DMS53 (cell line): ENCODE data around the gene PTGES3.
"Not testable (repeated sequence)": the region's sequence is repeated elsewhere in the genome, so short reads cannot be mapped to it uniquely, and the experiment has no call there.

Experiments
- DNase-seq: peaks from one replicate; lab custom pipeline; 2025; lab: John Stamatoyannopoulos, UW

The PTGES3 gene

DNA sequence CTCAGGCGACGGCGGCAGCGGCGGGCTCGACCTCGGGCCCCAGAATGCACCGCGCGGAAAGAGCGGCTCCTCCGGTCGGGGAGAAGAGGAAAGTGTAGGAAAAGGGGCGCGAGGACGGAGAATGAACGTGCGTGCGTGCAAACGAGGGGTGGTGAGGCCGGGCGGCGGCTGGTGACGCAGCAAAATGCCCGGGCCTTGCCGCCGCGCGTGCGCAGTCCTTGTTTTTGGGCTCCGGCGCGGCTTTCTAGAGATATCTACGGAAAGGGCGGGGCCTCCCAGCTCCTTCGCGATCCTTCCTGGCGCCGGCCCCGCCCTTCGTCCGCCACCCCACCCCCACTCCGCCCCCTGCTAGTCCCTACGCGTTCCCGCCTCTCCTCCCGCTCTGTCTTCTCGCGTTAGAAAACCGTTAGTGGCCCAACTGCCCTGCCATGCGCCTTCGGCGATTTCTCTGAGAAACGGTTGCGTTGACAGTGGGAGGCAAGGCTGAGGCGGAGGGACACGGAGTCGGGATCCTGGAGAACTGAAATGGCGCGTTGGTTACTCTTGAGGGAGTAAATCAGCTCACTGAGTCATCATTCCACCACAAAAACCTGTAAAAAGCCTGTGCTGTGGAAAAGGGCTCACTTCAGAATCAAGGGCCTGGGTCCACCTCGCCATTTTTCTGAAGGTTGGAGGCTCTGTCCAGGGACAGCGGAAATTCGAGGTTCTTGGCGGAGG lies at the start of gene PTGES3:
TSS of gene PTGES3 (minus strand) at position 156 of the 717 bp plus-strand sequence. CDS start 285 bp downstream, outside the sequence.
- DNase-seq: peak; percentile 99

- no peak for DNase-seq
These were observed 40.2 kb upstream of the PTGES3 start for GRCh38 chr12:56728139-56728861.

DNA sequence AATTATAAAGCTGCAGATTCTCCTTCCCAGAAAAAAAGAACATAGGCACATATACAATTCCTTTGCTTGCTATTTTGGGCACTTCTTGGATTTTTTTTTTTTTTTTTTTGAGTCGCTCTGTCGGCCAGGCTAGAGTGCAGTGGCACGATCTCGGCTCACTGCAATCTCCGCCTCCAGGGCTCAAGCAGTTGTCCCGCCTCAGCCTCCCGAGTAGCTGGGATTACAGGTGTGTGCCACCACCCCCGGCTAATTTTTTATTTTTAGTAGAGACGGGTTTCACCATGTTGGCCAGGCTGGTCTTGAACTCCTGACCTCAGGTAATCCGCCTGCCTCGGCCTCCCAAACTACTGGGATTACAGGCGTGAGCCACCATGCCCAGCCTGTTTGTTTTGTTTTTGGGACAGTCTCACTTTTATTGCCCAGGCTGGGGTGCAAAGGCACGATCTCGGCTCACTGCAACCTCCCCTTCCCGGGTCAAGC lies 38.2 kb upstream of the PTGES3 start:
- not testable (repeated sequence) for DNase-seq

- peak; percentile 54 for DNase-seq
These were observed 37.6 kb upstream of the PTGES3 start for GRCh38 chr12:56725723-56726102.

GRCh38 chr12:56724972-56725722 lies 37.1 kb upstream of the PTGES3 start, which contains the start of gene NACA:
NACA (minus strand) TSS chr12:56725299; CDS start chr12:56724521, 778 bp downstream.
- DNase-seq: peak; percentile 99

DNA sequence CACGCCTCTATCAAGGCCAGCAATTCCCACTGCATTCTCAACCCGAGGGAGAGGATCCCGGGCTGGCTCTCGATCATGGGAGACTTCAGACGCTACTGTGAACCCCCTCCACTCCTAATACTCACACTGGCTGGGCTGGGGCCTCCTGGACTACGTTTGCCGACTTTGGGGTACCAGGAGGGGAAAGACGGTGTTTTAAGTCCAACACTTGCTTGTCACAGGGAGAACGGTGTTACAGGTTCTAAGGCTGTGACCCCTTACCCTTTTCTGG lies 36.6 kb upstream of the PTGES3 start:
- DNase-seq: peak; percentile 56

DNA sequence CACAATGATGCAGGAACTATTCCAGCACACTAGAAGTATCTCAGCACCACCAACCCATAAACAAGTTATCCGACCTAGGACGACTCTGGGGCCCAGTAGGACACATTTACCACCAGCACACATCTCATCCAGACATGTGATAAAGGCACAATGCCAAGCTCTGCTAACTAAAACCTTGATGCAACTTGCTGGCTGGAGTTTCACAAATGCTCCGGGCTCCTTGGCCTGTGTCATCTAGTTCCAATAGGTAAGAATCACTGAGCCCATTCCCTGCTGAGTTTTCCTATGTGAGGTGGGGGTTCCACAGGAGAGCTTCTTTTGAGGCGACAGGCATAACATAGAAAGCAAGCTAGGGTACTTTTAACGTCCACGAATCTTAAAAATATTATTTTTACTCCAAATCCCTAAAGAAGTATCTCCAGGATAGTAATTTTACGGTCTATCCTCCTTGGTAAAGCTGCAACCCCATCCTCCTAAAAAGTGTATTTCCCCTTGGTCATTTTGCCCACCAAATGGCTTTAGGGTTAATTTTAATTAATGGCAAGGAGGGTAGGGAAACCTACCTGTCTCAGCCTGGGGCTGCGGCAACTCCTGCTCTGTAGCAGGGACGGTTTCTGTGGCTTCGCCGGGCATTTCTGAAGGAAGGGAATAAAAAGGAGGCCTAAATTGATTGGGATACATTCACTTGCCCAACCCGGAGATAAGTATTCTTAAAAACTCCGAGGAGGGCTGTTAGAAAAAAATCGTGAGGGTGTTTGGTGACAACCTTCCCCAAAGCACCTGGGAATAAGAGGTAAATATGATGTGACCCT lies 36.0 kb upstream of the PTGES3 start:
- peak; percentile 38 for DNase-seq

- DNase-seq: no peak
These were observed 35.3 kb upstream of the PTGES3 start for GRCh38 chr12:56723352-56723751.

DNA sequence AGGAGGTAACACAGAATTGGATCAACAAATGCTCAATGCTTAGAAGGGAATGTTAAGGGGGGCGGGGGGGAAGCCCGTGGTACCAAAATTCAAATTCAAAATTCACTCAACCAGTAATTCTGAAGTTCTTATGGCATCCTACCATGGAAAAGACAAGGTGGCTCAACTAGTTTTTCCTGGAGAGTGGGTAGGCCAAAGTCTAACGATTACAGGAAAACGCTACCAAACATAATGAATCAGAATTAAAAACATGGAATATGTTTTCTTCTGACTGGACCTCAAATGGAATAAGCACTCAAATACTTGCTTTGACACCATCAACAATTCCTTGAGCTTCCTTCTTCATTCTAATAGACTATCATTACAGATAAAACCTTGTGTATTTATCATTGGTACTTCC lies 34.7 kb upstream of the PTGES3 start:
- peak; percentile 39 for DNase-seq

DNA sequence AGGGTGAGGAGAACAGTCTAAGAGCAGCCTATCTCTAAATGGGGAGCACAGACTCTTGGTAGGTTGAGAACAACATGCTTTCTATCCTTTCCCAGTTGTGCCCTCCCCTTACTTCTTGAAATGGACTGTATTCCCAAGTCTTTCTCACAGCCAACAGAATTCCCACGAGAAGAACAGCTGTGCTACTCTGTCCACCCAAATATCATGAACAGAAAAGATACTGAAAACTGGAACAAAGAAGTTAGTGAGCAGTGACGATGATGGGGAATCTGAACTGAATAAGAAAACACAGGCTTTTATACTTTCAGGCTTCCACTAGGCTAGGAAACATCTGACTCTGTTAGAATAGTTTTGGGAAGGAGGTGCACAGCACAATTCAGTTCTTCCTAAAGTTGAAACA lies 33.6 kb upstream of the PTGES3 start:
- DNase-seq: no peak

DNA sequence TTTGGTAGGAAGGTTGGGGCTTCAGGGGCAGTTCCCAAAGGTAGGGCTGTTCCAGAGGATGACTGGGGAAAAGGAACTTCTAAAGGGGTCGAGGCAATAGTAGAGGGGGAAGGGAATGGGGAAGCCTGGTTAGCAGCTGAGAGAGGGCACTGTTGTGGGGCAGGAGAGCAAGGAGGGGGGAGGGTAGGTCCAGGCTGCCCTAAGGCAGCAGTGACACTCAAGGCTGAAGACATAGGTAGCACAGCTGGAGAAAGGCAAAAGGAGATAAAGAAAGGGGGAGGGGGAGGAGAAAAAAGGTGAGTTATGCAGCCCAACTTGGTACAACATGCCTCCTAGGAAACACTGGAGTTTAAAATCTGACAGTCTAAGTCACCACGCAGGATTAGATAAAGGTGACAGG lies 33.1 kb upstream of the PTGES3 start:
- DNase-seq: no peak

- no peak for DNase-seq
These were observed 32.7 kb upstream of the PTGES3 start for GRCh38 chr12:56720731-56721151.

DNA sequence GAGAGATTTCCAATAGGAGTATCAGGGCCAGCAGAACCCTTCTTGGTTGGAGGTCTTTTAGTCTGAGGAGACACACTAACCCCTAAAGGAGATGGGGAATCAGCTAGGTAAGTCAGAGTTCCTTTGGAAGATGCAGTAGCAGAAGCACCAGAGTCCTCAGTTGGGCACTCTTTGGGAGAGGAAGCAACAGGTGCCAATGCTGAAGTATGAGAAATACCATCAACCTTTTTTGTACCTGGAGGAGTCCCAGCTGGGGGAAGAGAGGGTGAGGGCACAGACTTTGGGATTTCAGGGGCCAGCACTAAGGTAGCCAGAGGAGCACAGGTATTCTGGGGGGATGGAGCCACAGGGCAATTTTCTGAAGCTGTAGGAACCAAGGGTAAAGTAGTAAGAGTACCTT lies 31.0 kb upstream of the PTGES3 start:
- no peak for DNase-seq

DNA sequence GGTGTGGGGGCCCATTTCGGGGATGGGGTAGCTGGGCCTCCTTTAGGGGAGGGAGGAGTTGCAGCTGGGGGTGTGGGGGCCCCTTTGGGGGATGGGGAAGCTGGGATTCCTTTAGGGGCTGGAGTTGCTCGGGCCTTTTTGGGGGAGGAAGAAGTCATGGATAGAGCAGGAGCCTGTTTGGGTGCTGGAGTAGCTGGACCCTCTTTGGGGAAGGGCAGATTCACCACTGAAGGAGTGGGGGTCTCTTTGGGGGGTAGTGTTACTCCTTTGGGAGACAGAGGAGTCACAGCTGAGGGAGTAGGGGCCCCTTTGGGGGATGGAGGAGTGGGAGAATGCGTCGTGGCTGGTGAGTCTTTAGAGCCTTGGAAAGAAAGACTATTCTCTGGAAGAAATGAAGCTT lies 30.6 kb upstream of the PTGES3 start:
- no peak for DNase-seq

- DNase-seq: no peak
These were observed 30.1 kb upstream of the PTGES3 start for GRCh38 chr12:56718149-56718548.

GRCh38 chr12:56716933-56717880 lies 29.1 kb upstream of the PTGES3 start:
- DNase-seq: no peak

DNA sequence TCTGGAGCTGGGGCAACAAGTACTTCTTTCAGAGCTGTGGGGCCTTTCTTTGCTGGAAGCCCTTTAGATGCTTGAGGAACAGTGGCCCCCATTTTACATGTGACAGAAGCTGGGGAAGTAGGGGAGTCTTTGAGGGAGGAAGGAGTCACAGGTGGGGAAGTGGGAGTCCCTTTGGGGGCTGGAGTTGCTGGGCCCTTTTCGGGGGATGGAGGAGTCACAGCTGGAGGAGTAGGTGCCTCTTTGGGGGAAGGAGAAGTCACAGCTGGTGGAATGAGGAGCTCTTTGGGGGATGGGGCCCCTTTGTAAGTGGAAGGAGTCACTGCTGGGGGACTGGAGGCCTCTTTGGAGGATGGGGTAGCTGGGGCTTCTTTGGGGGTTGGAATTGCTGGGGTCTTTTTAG lies 28.4 kb upstream of the PTGES3 start:
- no peak for DNase-seq

DNA sequence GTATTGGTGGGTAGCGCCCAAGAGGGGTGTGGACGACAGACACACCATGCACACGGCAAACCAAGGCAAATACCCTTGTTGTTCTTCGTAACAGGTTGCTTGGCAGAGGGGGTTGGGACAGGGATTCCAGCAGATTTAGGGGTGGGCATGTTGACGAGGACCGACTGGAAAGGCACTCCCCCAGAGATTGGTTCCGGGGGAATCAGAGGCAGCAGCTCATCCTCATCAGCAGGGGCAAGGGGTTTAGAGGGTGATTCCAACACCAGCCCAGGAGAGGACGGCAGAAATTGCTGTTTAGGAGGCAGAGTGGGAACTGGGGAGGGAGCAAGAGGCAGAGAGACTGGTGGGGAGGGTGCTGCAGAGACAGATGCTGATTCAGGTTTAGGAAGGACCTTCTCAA lies 27.7 kb upstream of the PTGES3 start:
- no peak for DNase-seq

DNA sequence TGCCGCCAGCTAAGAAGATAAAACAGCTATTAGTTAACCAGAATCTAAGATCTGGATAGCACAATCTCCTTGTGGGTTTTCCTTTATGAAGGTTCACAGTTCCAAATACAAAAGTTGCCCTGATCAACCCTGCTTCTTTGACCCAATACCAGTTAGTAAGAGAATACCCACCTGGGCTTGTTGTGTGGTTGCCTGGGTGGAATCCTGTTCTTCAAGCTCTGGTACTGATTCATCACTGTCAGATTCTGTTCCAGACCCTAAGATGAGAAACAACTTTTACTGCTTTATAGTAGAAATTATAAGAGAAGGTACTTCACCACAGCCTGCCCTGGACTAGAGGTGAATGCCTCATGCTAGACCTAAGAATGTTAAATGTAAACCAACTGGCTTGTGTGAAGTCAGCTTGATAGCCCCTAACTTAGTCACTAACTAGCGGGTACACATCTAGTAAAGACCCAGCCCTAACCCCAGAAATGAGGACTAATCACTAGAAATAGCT lies 26.4 kb upstream of the PTGES3 start:
- DNase-seq: no peak

DNA sequence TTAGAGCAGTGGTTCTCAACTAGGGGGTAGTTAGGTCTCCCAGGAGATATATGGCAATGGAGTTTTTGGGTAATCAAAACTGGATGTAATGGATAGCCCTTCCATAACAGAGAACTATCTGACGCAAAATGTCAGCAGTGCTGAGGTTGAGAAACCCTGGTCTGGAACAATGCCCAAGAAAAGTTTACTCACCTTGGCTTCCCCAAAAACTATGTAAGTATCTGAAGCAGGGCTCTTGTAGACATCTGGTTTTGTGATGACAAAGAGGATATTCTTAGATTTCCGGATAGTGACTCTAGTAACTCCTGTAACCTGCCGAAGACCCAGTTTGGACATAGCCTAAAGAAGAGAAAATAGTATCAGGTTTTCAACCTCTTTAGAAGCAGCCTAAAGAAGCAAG lies 25.3 kb upstream of the PTGES3 start:
- no peak for DNase-seq
